ENCODE data around the gene MEX3D.

GRCh38 chr19:1591421-1592023 is 23.4 kb upstream of the MEX3D start:
- TF ChIP-seq SUZ12 (IDR thresholded peaks at IDR 0.05; ENCODE audit: extremely low read depth, insufficient read depth, insufficient read length), result no peak
- TF ChIP-seq ZNF274 (IDR thresholded peaks at IDR 0.05; ENCODE audit: low read depth, low read length), result no peak
- TF ChIP-seq YY1 (IDR thresholded peaks at IDR 0.05; ENCODE audit: insufficient read depth, insufficient read length), result no peak
